HG02938 (cell line): Measurements from ENCODE around the gene FCRL4.
"Not testable (repeated sequence)": the region's sequence is repeated elsewhere in the genome, so short reads cannot be mapped to it uniquely, and the experiment has no call there.

Experiments
- ATAC-seq: cut with Tn5 transposase; IDR thresholded peaks from one replicate; pipeline ENCODE4 v1.9.1; 2021; ENCODE audit warnings: mild to moderate bottlenecking, moderate library complexity; ENCODE audit not compliant: unreplicated experiment

The FCRL4 gene

GRCh38 chr1:157551694-157552693 lies 45.9 kb downstream of the FCRL4 start, which contains the start of gene FCRL5:
Gene FCRL5 (minus strand): TSS chr1:157552515. CDS start chr1:157552362, 153 bp downstream.
- ATAC-seq = peak; percentile 70

DNA sequence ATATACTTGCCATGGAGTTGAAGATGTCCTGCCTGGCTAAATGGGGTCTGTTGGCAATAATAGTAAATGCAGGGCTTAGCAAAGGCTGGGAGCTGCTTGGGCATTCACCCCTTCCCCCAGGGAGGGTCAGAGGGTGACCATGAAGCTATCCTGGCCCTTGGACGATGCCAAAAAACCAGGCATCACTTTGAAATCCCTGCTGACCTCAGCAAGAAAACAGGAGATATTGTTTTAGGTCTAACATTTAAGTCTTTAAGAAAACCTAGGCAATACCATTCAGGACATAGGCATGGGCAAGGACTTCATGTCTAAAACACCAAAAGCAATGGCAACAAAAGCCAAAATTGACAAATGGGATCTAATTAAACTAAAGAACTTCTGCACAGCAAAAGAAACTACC lies 49.8 kb downstream of the FCRL4 start:
- not testable (repeated sequence) for ATAC-seq

- ATAC-seq = no peak
Measured at GRCh38 chr1:157542676-157543075, 55.2 kb downstream of the FCRL4 start.

- no peak for ATAC-seq
Measured at GRCh38 chr1:157540852-157541251, 57.0 kb downstream of the FCRL4 start.

DNA sequence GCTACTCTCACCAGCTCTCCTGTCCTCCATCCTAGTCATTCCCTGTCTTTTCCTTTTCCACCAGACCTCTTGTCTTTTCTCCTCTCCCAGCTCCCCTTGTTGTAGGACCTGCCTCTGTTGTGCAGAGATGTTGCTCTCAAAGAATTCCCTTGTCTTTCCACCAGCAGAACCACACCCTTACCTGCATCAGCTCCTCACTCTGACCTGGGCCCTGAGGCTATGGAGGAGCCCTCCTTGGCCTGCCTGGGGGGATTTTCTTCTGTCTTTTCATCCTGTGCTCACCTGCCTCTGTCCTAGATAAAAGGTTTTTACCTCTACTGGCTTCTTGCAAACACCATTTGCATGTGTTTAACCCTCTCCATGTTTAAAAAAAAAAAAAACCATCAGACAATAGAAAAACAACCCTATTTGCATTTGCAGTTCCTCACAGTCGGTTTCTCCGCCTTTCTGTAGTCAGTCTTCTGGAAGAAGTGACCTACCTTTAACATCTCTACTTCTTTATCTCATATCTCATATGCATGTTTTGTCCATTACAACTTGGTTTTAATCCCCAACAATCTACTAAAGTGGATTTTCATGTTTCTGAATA lies 57.6 kb downstream of the FCRL4 start:
- no peak for ATAC-seq

GRCh38 chr1:157539568-157539967 lies 58.3 kb downstream of the FCRL4 start:
- ATAC-seq = no peak

DNA sequence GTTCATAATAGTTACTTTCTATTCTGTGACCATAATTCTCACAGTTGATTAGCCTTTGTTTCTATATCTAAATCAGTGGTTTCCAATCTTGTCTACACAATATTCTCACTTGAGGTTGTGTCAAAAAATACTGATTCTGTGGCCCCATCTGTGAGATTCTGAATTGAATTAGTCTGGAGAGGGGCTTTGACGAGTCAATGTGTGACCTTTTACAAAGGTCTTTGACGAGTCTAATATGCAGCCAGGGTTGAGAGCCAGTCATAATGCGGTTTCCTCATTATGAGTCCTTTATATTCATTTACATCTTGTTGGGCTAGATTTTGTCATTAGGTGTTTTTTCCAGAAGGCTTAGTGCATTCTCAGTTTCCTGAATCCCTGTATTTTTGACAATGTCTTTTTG lies 65.3 kb downstream of the FCRL4 start:
- no peak for ATAC-seq

DNA sequence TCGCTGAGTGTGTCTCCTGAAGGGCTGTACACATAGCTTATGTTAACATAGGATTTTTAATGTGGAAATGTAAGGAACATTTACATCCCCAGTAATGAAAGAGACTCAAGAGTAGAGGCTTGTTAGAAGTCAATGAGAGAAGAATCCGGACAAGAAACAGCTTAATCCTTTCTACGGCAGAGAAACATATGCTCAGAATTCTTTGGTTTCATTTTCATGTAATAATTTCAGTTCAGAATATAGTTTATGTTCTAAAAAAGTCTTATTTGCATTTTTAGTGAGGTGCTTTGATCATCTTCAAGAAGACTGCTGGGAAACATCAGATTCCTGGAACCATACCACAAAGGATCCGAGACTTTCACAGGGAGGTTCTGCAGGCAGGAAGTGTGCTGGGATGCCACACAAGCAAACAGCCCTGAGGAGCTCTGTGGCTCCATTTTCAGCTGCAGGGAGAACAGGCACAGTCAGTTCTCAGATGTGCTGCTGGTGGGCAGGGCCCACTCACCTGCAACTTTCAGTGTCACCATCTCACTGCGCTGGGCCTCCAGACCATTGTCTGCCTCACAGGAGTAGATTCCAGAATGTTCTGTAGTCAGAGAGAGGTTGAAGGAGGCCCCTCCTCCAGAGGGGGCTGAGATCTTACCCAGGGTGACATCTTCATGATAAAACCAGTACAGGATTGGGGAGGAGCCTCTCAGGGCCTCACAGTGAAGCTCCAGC lies 74.0 kb downstream of the FCRL4 start:
- ATAC-seq = peak; percentile 55
